ENCODE data around the gene FAM174B. TPM values are rescaled to one million over a fixed set of nuclear protein-coding genes. Genes with fewer than 3 reads are reported as not detected.
A peak's percentile ranks its signal among the peaks of the same experiment; 100 is the strongest.

The FAM174B gene
- total RNA-seq, 4 donors from 2014 or later, result 15.4 to 75.2 (median 18.3) TPM

GRCh38 chr15:92637626-92638025 is 17.9 kb downstream of the FAM174B start:
- H3K9me3 ChIP-seq, result no peaks in the 10 kb centered on the region
- in situ Hi-C loops (cut with MboI; ENCODE audit: low pct_ligation_motif_present in 1 of 4, low pct_unique_long_range_greater_than_20kb in 1 of 4, low sequenced_read_pairs in 3 of 4), result no loop called here
- H3K27me3 ChIP-seq, result no peaks in the 10 kb centered on the region
- no peak overlapping the region for H3K4me3 ChIP-seq
- no peak for TF ChIP-seq EP300 (IDR thresholded peaks at IDR 0.05; ENCODE audit: low read depth)
- H3K4me1 ChIP-seq, result peaks cover 11 to 34% (median 24%) of the 10 kb centered on the region in 4 donors
- WGBS, 2 donors (ENCODE audit: low coverage in 1 of 2), result 75% methylated on average over 7 of the region's 7 CpGs; no CpG with 5 or more reads in 1 of the 2 donors
- H3K27ac ChIP-seq, result peak overlapping the region; percentile 72 to 80 (median 74)
- no peak for DNase-seq
- no peaks in the 10 kb centered on the region for H3K36me3 ChIP-seq
- intact Hi-C loops (cut with DNase I; ENCODE audit: low total_unique reads), result no loop called here

GRCh38 chr15:92636908-92637481 is 18.6 kb downstream of the FAM174B start:
- H3K4me3 ChIP-seq, result no peak overlapping the region
- in situ Hi-C loops (cut with MboI; ENCODE audit: low pct_ligation_motif_present in 1 of 4, low pct_unique_long_range_greater_than_20kb in 1 of 4, low sequenced_read_pairs in 3 of 4) (no loop called here), intact Hi-C loops (cut with DNase I; ENCODE audit: low total_unique reads) (no loop called here)
- peak overlapping the region; percentile 72 to 80 (median 74) for H3K27ac ChIP-seq
- 81 to 83% methylated on average over 1 to 6 of the region's 6 CpGs for WGBS, 2 donors (ENCODE audit: low coverage in 1 of 2)
- H3K36me3 ChIP-seq, result no peaks in the 10 kb centered on the region
- TF ChIP-seq POLR2A (IDR thresholded peaks at IDR 0.05) (no peak), POLR2AphosphoS5 (IDR thresholded peaks at IDR 0.05) (no peak), CTCF (IDR thresholded peaks at IDR 0.05) (no peak), EP300 (IDR thresholded peaks at IDR 0.05; ENCODE audit: low read depth) (no peak)
- peaks cover 11 to 34% (median 24%) of the 10 kb centered on the region in 4 donors for H3K4me1 ChIP-seq
- no peaks in the 10 kb centered on the region for H3K9me3 ChIP-seq
- no peaks in the 10 kb centered on the region for H3K27me3 ChIP-seq
- DNase-seq, result peak; percentile 25

- peak overlapping the region in 1 of 4 donors; percentile 80 for H3K27ac ChIP-seq
- no peaks in the 10 kb centered on the region for H3K27me3 ChIP-seq
- peaks cover 11 to 34% (median 24%) of the 10 kb centered on the region in 4 donors for H3K4me1 ChIP-seq
- TF ChIP-seq POLR2AphosphoS5 (IDR thresholded peaks at IDR 0.05) (no peak), CTCF (IDR thresholded peaks at IDR 0.05) (no peak), POLR2A (IDR thresholded peaks at IDR 0.05) (no peak), EP300 (IDR thresholded peaks at IDR 0.05; ENCODE audit: low read depth) (no peak)
- H3K9me3 ChIP-seq, result no peaks in the 10 kb centered on the region
- in situ Hi-C loops (cut with MboI; ENCODE audit: low pct_ligation_motif_present in 1 of 4, low pct_unique_long_range_greater_than_20kb in 1 of 4, low sequenced_read_pairs in 3 of 4), result no loop called here
- H3K4me3 ChIP-seq, result no peak overlapping the region
- no peak for DNase-seq
- no peaks in the 10 kb centered on the region for H3K36me3 ChIP-seq
- 90 to 92% methylated on average over 2 to 12 of the region's 12 CpGs for WGBS, 2 donors (ENCODE audit: low coverage in 1 of 2)
- intact Hi-C loops (cut with DNase I; ENCODE audit: low total_unique reads), result no loop called here
These were observed 19.1 kb downstream of the FAM174B start for GRCh38 chr15:92636401-92636907.

GRCh38 chr15:92634671-92635201 is 20.8 kb downstream of the FAM174B start:
- DNase-seq, result no peak
- Histone ChIP-seq H3K4me3 (no peak overlapping the region), H3K4me1 (peaks cover 11 to 34% (median 24%) of the 10 kb centered on the region in 4 donors), H3K9me3 (no peaks in the 10 kb centered on the region), H3K36me3 (no peaks in the 10 kb centered on the region), H3K27me3 (no peaks in the 10 kb centered on the region), H3K27ac (no peak overlapping the region)
- TF ChIP-seq CTCF (IDR thresholded peaks at IDR 0.05) (no peak), POLR2A (IDR thresholded peaks at IDR 0.05) (no peak), POLR2AphosphoS5 (IDR thresholded peaks at IDR 0.05) (no peak), EP300 (IDR thresholded peaks at IDR 0.05; ENCODE audit: low read depth) (no peak)
- intact Hi-C loops (cut with DNase I; ENCODE audit: low total_unique reads), result no loop called here
- in situ Hi-C loops (cut with MboI; ENCODE audit: low pct_ligation_motif_present in 1 of 4, low pct_unique_long_range_greater_than_20kb in 1 of 4, low sequenced_read_pairs in 3 of 4), result no loop called here
- WGBS, 2 donors (ENCODE audit: low coverage in 1 of 2), result 90 to 91% methylated on average over 4 to 7 of the region's 7 CpGs
